ENCODE results near the gene RNF182. TPM values are rescaled to one million over a fixed set of nuclear protein-coding genes. Genes with fewer than 3 reads are reported as not detected.

The RNF182 gene
- total RNA-seq, 1 experiment from 2014 or later: not detected

DNA sequence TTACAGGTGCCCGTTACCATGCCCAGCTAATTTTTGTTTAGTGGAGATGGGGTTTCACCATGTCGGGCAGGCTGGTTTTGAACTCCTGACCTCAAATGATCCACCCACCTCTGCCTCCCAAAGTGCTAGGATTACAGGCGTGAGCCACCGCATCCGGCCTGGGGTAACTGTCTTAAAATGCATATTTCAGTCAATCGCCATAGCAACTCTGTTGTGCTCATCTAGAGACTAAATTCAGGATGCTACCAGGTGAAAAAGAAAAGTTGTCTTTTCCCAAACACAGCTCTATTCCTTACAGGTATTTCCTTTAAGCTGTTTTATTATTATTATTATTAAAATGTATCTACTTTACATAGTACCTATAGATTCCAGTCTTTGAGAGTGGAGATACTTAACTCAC, 66.6 kb downstream of the RNF182 start:
- Mint-ChIP-seq H3K27ac (ENCODE audit: low read depth, unreplicated experiment) (no peak overlapping the region), H3K4me3 (ENCODE audit: unreplicated experiment) (no peak overlapping the region), H3K9me3 (ENCODE audit: unreplicated experiment) (no peaks in the 10 kb centered on the region), H3K36me3 (ENCODE audit: insufficient read depth, unreplicated experiment) (no peaks in the 10 kb centered on the region), H3K4me1 (ENCODE audit: insufficient read depth, unreplicated experiment) (no peaks in the 10 kb centered on the region), H3K27me3 (ENCODE audit: insufficient read depth, unreplicated experiment) (peaks cover 32% of the 10 kb centered on the region)
- intact Hi-C loops (cut with micrococcal nuclease): no loop called here
- BruUV-seq (replicated peaks): no TSS peak
- DNase-seq (ENCODE audit: unreplicated experiment): no peak
- TF ChIP-seq, protein P1, sequence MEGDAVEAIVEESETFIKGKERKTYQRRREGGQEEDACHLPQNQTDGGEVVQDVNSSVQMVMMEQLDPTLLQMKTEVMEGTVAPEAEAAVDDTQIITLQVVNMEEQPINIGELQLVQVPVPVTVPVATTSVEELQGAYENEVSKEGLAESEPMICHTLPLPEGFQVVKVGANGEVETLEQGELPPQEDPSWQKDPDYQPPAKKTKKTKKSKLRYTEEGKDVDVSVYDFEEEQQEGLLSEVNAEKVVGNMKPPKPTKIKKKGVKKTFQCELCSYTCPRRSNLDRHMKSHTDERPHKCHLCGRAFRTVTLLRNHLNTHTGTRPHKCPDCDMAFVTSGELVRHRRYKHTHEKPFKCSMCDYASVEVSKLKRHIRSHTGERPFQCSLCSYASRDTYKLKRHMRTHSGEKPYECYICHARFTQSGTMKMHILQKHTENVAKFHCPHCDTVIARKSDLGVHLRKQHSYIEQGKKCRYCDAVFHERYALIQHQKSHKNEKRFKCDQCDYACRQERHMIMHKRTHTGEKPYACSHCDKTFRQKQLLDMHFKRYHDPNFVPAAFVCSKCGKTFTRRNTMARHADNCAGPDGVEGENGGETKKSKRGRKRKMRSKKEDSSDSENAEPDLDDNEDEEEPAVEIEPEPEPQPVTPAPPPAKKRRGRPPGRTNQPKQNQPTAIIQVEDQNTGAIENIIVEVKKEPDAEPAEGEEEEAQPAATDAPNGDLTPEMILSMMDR (IDR thresholded peaks at IDR 0.05; ENCODE audit: unreplicated experiment): no peak
- ChIA-PET POLR2A (no interaction called here), CTCF (interaction anchor here (0.6 kb wide), 1 partner anchor 1251 kb away, joined by 3 read pairs; no protein-coding TSS in a partner anchor)

DNA sequence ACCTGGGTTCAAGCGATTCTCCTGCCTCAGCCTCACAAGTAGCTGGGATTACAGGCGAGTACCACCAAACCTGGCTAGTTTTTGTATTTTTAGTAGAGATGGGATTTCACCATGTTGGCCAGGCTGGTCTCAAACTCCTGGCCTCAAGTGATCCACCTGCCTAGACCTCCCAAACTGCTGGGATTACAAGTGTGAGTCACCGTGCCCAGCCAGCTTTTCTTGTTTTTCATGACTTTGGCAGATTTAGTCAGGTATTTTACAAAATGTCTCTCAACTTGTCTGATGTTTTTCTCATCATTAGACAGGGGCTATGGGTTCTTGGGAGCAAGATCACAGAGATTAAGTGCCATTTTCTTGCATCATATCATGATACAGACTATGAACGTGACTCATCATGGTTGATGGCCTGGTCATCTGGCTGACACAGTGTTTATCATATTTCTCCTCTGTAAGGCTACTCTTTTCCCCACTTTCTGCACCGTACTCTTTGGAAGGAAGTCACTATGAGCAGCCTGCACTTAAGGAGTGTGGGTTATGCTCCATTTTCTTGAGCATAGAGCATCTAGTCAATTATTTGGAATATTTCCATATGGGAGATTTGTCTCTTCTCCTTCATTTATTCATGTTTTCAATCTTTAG, 67.8 kb downstream of the RNF182 start:
- peaks cover 23% of the 10 kb centered on the region for H3K27me3 Mint-ChIP-seq (ENCODE audit: insufficient read depth, unreplicated experiment)
- DNase-seq (ENCODE audit: unreplicated experiment): peak; percentile 62
- H3K27ac Mint-ChIP-seq (ENCODE audit: low read depth, unreplicated experiment): no peak overlapping the region
- intact Hi-C loops (cut with micrococcal nuclease): no loop called here
- no TSS peak for BruUV-seq (replicated peaks)
- no peak overlapping the region for H3K4me3 Mint-ChIP-seq (ENCODE audit: unreplicated experiment)
- ChIA-PET POLR2A (interaction anchor here (0.6 kb wide), 1 partner anchor 1644 kb away, joined by 3 read pairs; no protein-coding TSS in a partner anchor), CTCF (no interaction called here)
- no peaks in the 10 kb centered on the region for H3K36me3 Mint-ChIP-seq (ENCODE audit: insufficient read depth, unreplicated experiment)
- no peaks in the 10 kb centered on the region for H3K9me3 Mint-ChIP-seq (ENCODE audit: unreplicated experiment)
- TF ChIP-seq, protein P1 (IDR thresholded peaks at IDR 0.05; ENCODE audit: unreplicated experiment): no peak
- H3K4me1 Mint-ChIP-seq (ENCODE audit: insufficient read depth, unreplicated experiment): no peaks in the 10 kb centered on the region

GRCh38 chr6:13993416-13993815, 68.7 kb downstream of the RNF182 start:
- H3K27ac Mint-ChIP-seq (ENCODE audit: low read depth, unreplicated experiment): no peak overlapping the region
- H3K9me3 Mint-ChIP-seq (ENCODE audit: unreplicated experiment): no peaks in the 10 kb centered on the region
- no peak for DNase-seq (ENCODE audit: unreplicated experiment)
- H3K27me3 Mint-ChIP-seq (ENCODE audit: insufficient read depth, unreplicated experiment): peaks cover 15% of the 10 kb centered on the region
- BruUV-seq (replicated peaks): no TSS peak
- H3K4me1 Mint-ChIP-seq (ENCODE audit: insufficient read depth, unreplicated experiment): no peaks in the 10 kb centered on the region
- intact Hi-C loops (cut with micrococcal nuclease): no loop called here
- CTCF ChIA-PET: interaction anchor here (0.8 kb wide), 1 partner anchor 16 kb away, joined by 4 read pairs; no protein-coding TSS in a partner anchor
- no peak overlapping the region for H3K4me3 Mint-ChIP-seq (ENCODE audit: unreplicated experiment)
- TF ChIP-seq, protein P1 (IDR thresholded peaks at IDR 0.05; ENCODE audit: unreplicated experiment): no peak
- no peaks in the 10 kb centered on the region for H3K36me3 Mint-ChIP-seq (ENCODE audit: insufficient read depth, unreplicated experiment)
- POLR2A ChIA-PET: no interaction called here

DNA sequence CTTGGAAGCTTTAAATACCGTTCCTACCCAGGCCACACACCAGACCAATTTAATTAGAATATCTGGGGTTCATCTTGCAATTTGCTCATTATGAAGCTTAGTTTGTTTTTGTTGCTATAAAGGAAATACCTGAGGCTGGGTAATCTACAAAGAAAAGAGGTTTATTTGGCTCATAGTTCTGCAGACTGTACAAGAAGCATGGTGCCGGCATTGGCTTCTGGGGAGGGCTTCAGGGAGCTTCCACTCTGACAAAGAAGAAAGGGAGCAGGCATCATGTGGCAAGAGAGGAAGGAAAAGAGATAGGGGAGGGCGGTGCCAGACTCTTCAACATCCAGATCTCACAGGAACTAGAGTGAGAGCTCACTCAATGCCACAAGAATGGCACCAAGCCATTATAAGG, 73.6 kb downstream of the RNF182 start:
- POLR2A ChIA-PET: no interaction called here
- CTCF ChIA-PET: interaction anchor here (1.0 kb wide), 1 partner anchor 9 kb away, joined by 3 read pairs; no protein-coding TSS in a partner anchor
- H3K27ac Mint-ChIP-seq (ENCODE audit: low read depth, unreplicated experiment): no peak overlapping the region
- H3K4me3 Mint-ChIP-seq (ENCODE audit: unreplicated experiment): no peak overlapping the region
- TF ChIP-seq, protein P1 (IDR thresholded peaks at IDR 0.05; ENCODE audit: unreplicated experiment): no peak
- DNase-seq (ENCODE audit: unreplicated experiment): no peak
- no peaks in the 10 kb centered on the region for H3K9me3 Mint-ChIP-seq (ENCODE audit: unreplicated experiment)
- intact Hi-C loops (cut with micrococcal nuclease): no loop called here
- no peaks in the 10 kb centered on the region for H3K27me3 Mint-ChIP-seq (ENCODE audit: insufficient read depth, unreplicated experiment)
- H3K4me1 Mint-ChIP-seq (ENCODE audit: insufficient read depth, unreplicated experiment): peaks cover 8% of the 10 kb centered on the region
- H3K36me3 Mint-ChIP-seq (ENCODE audit: insufficient read depth, unreplicated experiment): no peaks in the 10 kb centered on the region
- no TSS peak for BruUV-seq (replicated peaks)
